ENCODE data around the gene SH2D1B.

DNA sequence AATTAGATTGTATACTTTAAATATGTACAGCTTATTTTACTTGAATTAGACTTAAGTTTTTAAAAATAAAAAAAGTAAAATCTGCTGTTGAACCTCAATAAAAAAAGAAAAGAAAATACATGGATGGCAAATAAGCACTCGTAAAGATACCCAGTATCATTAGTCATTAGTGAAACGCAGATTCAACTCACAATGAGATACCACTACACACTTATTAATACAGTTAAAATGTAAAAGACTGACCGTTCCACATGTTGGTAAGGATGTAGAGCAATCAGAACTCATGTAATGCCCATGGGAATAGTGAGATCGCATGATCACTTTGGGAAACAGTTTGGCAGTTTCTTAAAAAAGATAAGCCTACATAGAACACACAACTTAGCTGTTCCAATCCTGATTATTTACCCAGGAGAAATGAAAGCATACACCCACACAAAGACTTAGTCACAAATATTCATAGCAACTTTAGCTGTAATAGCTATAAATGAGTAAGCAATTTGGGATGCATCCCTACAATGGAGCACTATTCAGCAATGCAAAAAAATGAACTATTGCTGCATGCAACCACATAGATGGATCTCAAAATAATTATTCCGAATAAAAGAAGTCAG lies 7.3 kb downstream of the SH2D1B start:
- TF ChIP-seq, protein P1, sequence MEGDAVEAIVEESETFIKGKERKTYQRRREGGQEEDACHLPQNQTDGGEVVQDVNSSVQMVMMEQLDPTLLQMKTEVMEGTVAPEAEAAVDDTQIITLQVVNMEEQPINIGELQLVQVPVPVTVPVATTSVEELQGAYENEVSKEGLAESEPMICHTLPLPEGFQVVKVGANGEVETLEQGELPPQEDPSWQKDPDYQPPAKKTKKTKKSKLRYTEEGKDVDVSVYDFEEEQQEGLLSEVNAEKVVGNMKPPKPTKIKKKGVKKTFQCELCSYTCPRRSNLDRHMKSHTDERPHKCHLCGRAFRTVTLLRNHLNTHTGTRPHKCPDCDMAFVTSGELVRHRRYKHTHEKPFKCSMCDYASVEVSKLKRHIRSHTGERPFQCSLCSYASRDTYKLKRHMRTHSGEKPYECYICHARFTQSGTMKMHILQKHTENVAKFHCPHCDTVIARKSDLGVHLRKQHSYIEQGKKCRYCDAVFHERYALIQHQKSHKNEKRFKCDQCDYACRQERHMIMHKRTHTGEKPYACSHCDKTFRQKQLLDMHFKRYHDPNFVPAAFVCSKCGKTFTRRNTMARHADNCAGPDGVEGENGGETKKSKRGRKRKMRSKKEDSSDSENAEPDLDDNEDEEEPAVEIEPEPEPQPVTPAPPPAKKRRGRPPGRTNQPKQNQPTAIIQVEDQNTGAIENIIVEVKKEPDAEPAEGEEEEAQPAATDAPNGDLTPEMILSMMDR (IDR thresholded peaks at IDR 0.05): no peak
- TF ChIP-seq POLR2A (IDR thresholded peaks at IDR 0.05) (no peak), POLR2AphosphoS5 (IDR thresholded peaks at IDR 0.05) (no peak), EP300 (IDR thresholded peaks at IDR 0.05) (no peak)
